ENCODE results near the gene SPOCK3. TPM values are rescaled to one million over a fixed set of nuclear protein-coding genes. Genes with fewer than 3 reads are reported as not detected.
"Not testable (repeated sequence)": the region's sequence is repeated elsewhere in the genome, so short reads cannot be mapped to it uniquely, and the experiment has no call there.

SPOCK3 gene
- total RNA-seq, 2 experiments from 2014 or later: not detected

- ATAC-seq: no peak
- no peaks in the 10 kb centered on the region for H3K4me1 Mint-ChIP-seq (ENCODE audit: low read depth)
- POLR2A ChIA-PET: no interaction called here
These were observed 338.5 kb downstream of the SPOCK3 start for GRCh38 chr4:166895771-166896170.

GRCh38 chr4:166887457-166887856 lies 346.8 kb downstream of the SPOCK3 start:
- ATAC-seq (no peak), DNase-seq (no peak)
- H3K27ac Mint-ChIP-seq: no peak overlapping the region
- no peaks in the 10 kb centered on the region for H3K27me3 Mint-ChIP-seq (ENCODE audit: low read depth)
- H3K4me3 Mint-ChIP-seq: no peak overlapping the region
- ChIA-PET POLR2A (no interaction called here), CTCF (no interaction called here)
- no peaks in the 10 kb centered on the region for H3K9me3 Mint-ChIP-seq (ENCODE audit: insufficient read depth)
- no peaks in the 10 kb centered on the region for H3K4me1 Mint-ChIP-seq (ENCODE audit: low read depth)
- no peaks in the 10 kb centered on the region for H3K36me3 Mint-ChIP-seq (ENCODE audit: low read depth)

More at GRCh38 chr4:166895771-166896170, 338.5 kb downstream of the SPOCK3 start:
- H3K4me3 Mint-ChIP-seq: no peak overlapping the region
- DNase-seq: no peak
- no peaks in the 10 kb centered on the region for H3K36me3 Mint-ChIP-seq (ENCODE audit: low read depth)
- no peak overlapping the region for H3K27ac Mint-ChIP-seq
- H3K27me3 Mint-ChIP-seq (ENCODE audit: low read depth): no peaks in the 10 kb centered on the region
- H3K9me3 Mint-ChIP-seq (ENCODE audit: insufficient read depth): peaks cover 4% of the 10 kb centered on the region
- CTCF ChIA-PET: no interaction called here

GRCh38 chr4:166886718-166887117 lies 347.6 kb downstream of the SPOCK3 start:
- H3K27ac Mint-ChIP-seq: no peak overlapping the region
- ATAC-seq (no peak), DNase-seq (no peak)
- H3K27me3 Mint-ChIP-seq (ENCODE audit: low read depth): no peaks in the 10 kb centered on the region
- CTCF ChIA-PET: no interaction called here
- H3K9me3 Mint-ChIP-seq (ENCODE audit: insufficient read depth): no peaks in the 10 kb centered on the region
- no peaks in the 10 kb centered on the region for H3K4me1 Mint-ChIP-seq (ENCODE audit: low read depth)
- H3K36me3 Mint-ChIP-seq (ENCODE audit: low read depth): no peaks in the 10 kb centered on the region
- no peak overlapping the region for H3K4me3 Mint-ChIP-seq
- POLR2A ChIA-PET: no interaction called here

GRCh38 chr4:166882221-166882620 lies 352.1 kb downstream of the SPOCK3 start:
- no peak overlapping the region for H3K4me3 Mint-ChIP-seq
- ChIA-PET POLR2A (no interaction called here), CTCF (no interaction called here)
- DNase-seq (no peak), ATAC-seq (no peak)
- H3K36me3 Mint-ChIP-seq (ENCODE audit: low read depth): no peaks in the 10 kb centered on the region
- no peak overlapping the region for H3K27ac Mint-ChIP-seq
- H3K9me3 Mint-ChIP-seq (ENCODE audit: insufficient read depth): no peaks in the 10 kb centered on the region
- no peaks in the 10 kb centered on the region for H3K4me1 Mint-ChIP-seq (ENCODE audit: low read depth)
- no peaks in the 10 kb centered on the region for H3K27me3 Mint-ChIP-seq (ENCODE audit: low read depth)

GRCh38 chr4:166875821-166876220 lies 358.5 kb downstream of the SPOCK3 start:
- Mint-ChIP-seq H3K27ac (no peak overlapping the region), H3K4me1 (ENCODE audit: low read depth) (no peaks in the 10 kb centered on the region), H3K27me3 (ENCODE audit: low read depth) (no peaks in the 10 kb centered on the region), H3K4me3 (no peak overlapping the region), H3K9me3 (ENCODE audit: insufficient read depth) (peaks cover 4% of the 10 kb centered on the region), H3K36me3 (ENCODE audit: low read depth) (no peaks in the 10 kb centered on the region)
- ChIA-PET CTCF (no interaction called here), POLR2A (no interaction called here)
- DNase-seq: no peak
- ATAC-seq: no peak

GRCh38 chr4:166862032-166862431 lies 372.3 kb downstream of the SPOCK3 start:
- no peak overlapping the region for H3K27ac Mint-ChIP-seq
- CTCF ChIA-PET: no interaction called here
- no peaks in the 10 kb centered on the region for H3K27me3 Mint-ChIP-seq (ENCODE audit: low read depth)
- no peaks in the 10 kb centered on the region for H3K36me3 Mint-ChIP-seq (ENCODE audit: low read depth)
- peaks cover 10% of the 10 kb centered on the region for H3K9me3 Mint-ChIP-seq (ENCODE audit: insufficient read depth)
- POLR2A ChIA-PET: no interaction called here
- no peak for ATAC-seq
- DNase-seq: no peak
- no peaks in the 10 kb centered on the region for H3K4me1 Mint-ChIP-seq (ENCODE audit: low read depth)
- H3K4me3 Mint-ChIP-seq: no peak overlapping the region

- H3K4me1 Mint-ChIP-seq (ENCODE audit: low read depth); H3K36me3 Mint-ChIP-seq (ENCODE audit: low read depth); H3K27ac Mint-ChIP-seq; CTCF ChIA-PET; POLR2A ChIA-PET; H3K27me3 Mint-ChIP-seq (ENCODE audit: low read depth); DNase-seq; H3K4me3 Mint-ChIP-seq; H3K9me3 Mint-ChIP-seq (ENCODE audit: insufficient read depth); ATAC-seq: not testable (repeated sequence)
These were observed 383.9 kb downstream of the SPOCK3 start for GRCh38 chr4:166850398-166850797.

GRCh38 chr4:166846939-166847338 lies 387.4 kb downstream of the SPOCK3 start:
- no peaks in the 10 kb centered on the region for H3K36me3 Mint-ChIP-seq (ENCODE audit: low read depth)
- H3K9me3 Mint-ChIP-seq (ENCODE audit: insufficient read depth): peaks cover under 1% of the 10 kb centered on the region
- ChIA-PET CTCF (no interaction called here), POLR2A (no interaction called here)
- H3K4me1 Mint-ChIP-seq (ENCODE audit: low read depth): no peaks in the 10 kb centered on the region
- ATAC-seq (no peak), DNase-seq (no peak)
- no peaks in the 10 kb centered on the region for H3K27me3 Mint-ChIP-seq (ENCODE audit: low read depth)
- H3K27ac Mint-ChIP-seq: no peak overlapping the region
- no peak overlapping the region for H3K4me3 Mint-ChIP-seq

- DNase-seq (no peak), ATAC-seq (no peak)
- H3K4me1 Mint-ChIP-seq (ENCODE audit: low read depth): no peaks in the 10 kb centered on the region
- no peaks in the 10 kb centered on the region for H3K27me3 Mint-ChIP-seq (ENCODE audit: low read depth)
- POLR2A ChIA-PET: no interaction called here
- CTCF ChIA-PET: no interaction called here
- H3K9me3 Mint-ChIP-seq (ENCODE audit: insufficient read depth): peaks cover 5% of the 10 kb centered on the region
- H3K36me3 Mint-ChIP-seq (ENCODE audit: low read depth): no peaks in the 10 kb centered on the region
- no peak overlapping the region for H3K27ac Mint-ChIP-seq
- no peak overlapping the region for H3K4me3 Mint-ChIP-seq
These were observed 391.5 kb downstream of the SPOCK3 start for GRCh38 chr4:166842795-166843261.

GRCh38 chr4:166839615-166840251 lies 394.6 kb downstream of the SPOCK3 start:
- H3K9me3 Mint-ChIP-seq (ENCODE audit: insufficient read depth): peaks cover 15% of the 10 kb centered on the region
- H3K4me3 Mint-ChIP-seq: no peak overlapping the region
- DNase-seq (no peak), ATAC-seq (no peak)
- no peaks in the 10 kb centered on the region for H3K36me3 Mint-ChIP-seq (ENCODE audit: low read depth)
- H3K27ac Mint-ChIP-seq: no peak overlapping the region
- CTCF ChIA-PET: no interaction called here
- POLR2A ChIA-PET: no interaction called here
- no peaks in the 10 kb centered on the region for H3K4me1 Mint-ChIP-seq (ENCODE audit: low read depth)
- H3K27me3 Mint-ChIP-seq (ENCODE audit: low read depth): no peaks in the 10 kb centered on the region

GRCh38 chr4:166838975-166839614 lies 395.2 kb downstream of the SPOCK3 start:
- POLR2A ChIA-PET: no interaction called here
- DNase-seq (no peak), ATAC-seq (no peak)
- H3K4me1 Mint-ChIP-seq (ENCODE audit: low read depth): no peaks in the 10 kb centered on the region
- H3K36me3 Mint-ChIP-seq (ENCODE audit: low read depth): no peaks in the 10 kb centered on the region
- H3K9me3 Mint-ChIP-seq (ENCODE audit: insufficient read depth): peaks cover 15% of the 10 kb centered on the region
- CTCF ChIA-PET: no interaction called here
- H3K4me3 Mint-ChIP-seq: no peak overlapping the region
- no peak overlapping the region for H3K27ac Mint-ChIP-seq
- no peaks in the 10 kb centered on the region for H3K27me3 Mint-ChIP-seq (ENCODE audit: low read depth)

GRCh38 chr4:166836865-166837264 lies 397.4 kb downstream of the SPOCK3 start:
- H3K9me3 Mint-ChIP-seq (ENCODE audit: insufficient read depth): peaks cover 24% of the 10 kb centered on the region
- POLR2A ChIA-PET: no interaction called here
- H3K27ac Mint-ChIP-seq: no peak overlapping the region
- H3K4me1 Mint-ChIP-seq (ENCODE audit: low read depth): no peaks in the 10 kb centered on the region
- CTCF ChIA-PET: no interaction called here
- no peak overlapping the region for H3K4me3 Mint-ChIP-seq
- DNase-seq (no peak), ATAC-seq (no peak)
- no peaks in the 10 kb centered on the region for H3K27me3 Mint-ChIP-seq (ENCODE audit: low read depth)
- no peaks in the 10 kb centered on the region for H3K36me3 Mint-ChIP-seq (ENCODE audit: low read depth)

- H3K9me3 Mint-ChIP-seq (ENCODE audit: insufficient read depth): peaks cover 20% of the 10 kb centered on the region
- H3K27ac Mint-ChIP-seq: no peak overlapping the region
- no peak for DNase-seq
- ATAC-seq: no peak
- no peak overlapping the region for H3K4me3 Mint-ChIP-seq
- no peaks in the 10 kb centered on the region for H3K4me1 Mint-ChIP-seq (ENCODE audit: low read depth)
- POLR2A ChIA-PET: no interaction called here
- H3K27me3 Mint-ChIP-seq (ENCODE audit: low read depth): no peaks in the 10 kb centered on the region
- no peaks in the 10 kb centered on the region for H3K36me3 Mint-ChIP-seq (ENCODE audit: low read depth)
- CTCF ChIA-PET: no interaction called here
These were observed 406.7 kb downstream of the SPOCK3 start for GRCh38 chr4:166827629-166828028.

Measured in activated CD8-positive, alpha-beta T cell treated with anti-CD3 and anti-CD28 coated beads, Interleukin-2, amount 10 ng/mL, durations not matched to agents 7 days and 5 days (primary cell).